ENCODE measurements around the gene CRIM1. TPM values are rescaled to one million over a fixed set of nuclear protein-coding genes. Genes with fewer than 3 reads are reported as not detected.

CRIM1 gene
- total RNA-seq, 4 donors from 2014 or later: 140 to 429 (median 201) TPM

- TF ChIP-seq CTCF (IDR thresholded peaks at IDR 0.05) (no peak), POLR2AphosphoS5 (IDR thresholded peaks at IDR 0.05) (peak; percentile 21 to 77)
- WGBS: 41% methylated on average over 3 of the region's 3 CpGs
- H3K4me3 ChIP-seq: no peak overlapping the region
- H3K36me3 ChIP-seq: peaks cover 12 to 25% (median 17%) of the 10 kb centered on the region in 4 donors
- H3K27me3 ChIP-seq: no peaks in the 10 kb centered on the region
- DNase-seq (ENCODE audit: extremely low spot score): no peak
- intact Hi-C loops (cut with DNase I): no loop called here
- H3K9me3 ChIP-seq: no peaks in the 10 kb centered on the region
- H3K4me1 ChIP-seq: peaks cover 39 to 79% (median 75%) of the 10 kb centered on the region in 4 donors
- peak overlapping the region; percentile 80 to 83 (median 80) for H3K27ac ChIP-seq (replicated peaks in 1 of 4)
Observed at GRCh38 chr2:36438449-36438977, 82.9 kb downstream of the CRIM1 start.

DNA sequence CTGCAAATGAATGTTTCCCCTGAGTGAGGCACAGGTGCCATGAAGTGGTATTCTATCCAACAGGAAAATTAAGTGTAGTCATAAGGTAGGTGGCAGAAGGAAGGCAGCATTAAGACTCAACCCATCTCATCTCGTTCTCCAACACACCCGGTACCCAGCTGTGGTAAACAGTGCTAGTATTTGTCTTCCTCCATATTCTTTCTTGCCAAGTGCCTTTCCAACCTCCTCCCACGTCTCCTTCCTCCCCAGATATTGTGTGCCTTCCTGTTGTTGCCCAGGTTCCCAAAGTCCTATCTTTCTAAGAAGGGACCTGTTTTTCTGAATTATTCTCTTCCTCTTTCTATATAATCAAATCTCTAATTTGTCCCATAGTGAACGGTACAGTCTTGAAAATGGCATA is 83.5 kb downstream of the CRIM1 start:
- Histone ChIP-seq H3K27me3 (no peaks in the 10 kb centered on the region), H3K4me3 (no peak overlapping the region), H3K9me3 (no peaks in the 10 kb centered on the region), H3K27ac (replicated peaks in 1 of 4) (peak overlapping the region; percentile 80 to 83 (median 80)), H3K36me3 (peaks cover 12 to 31% (median 21%) of the 10 kb centered on the region in 4 donors), H3K4me1 (peaks cover 33 to 79% (median 75%) of the 10 kb centered on the region in 4 donors)
- 83% methylated on average over 4 of the region's 4 CpGs for WGBS
- intact Hi-C loops (cut with DNase I): no loop called here
- DNase-seq (ENCODE audit: extremely low spot score): no peak
- no peak for TF ChIP-seq POLR2AphosphoS5 (IDR thresholded peaks at IDR 0.05)
- TF ChIP-seq EP300 (IDR thresholded peaks at IDR 0.05): no peak
- TF ChIP-seq POLR2A (IDR thresholded peaks at IDR 0.05; ENCODE audit: low read depth): no peak
- TF ChIP-seq CTCF (IDR thresholded peaks at IDR 0.05): no peak

GRCh38 chr2:36441065-36441625 is 85.6 kb downstream of the CRIM1 start:
- peaks cover 25 to 72% (median 68%) of the 10 kb centered on the region in 4 donors for H3K4me1 ChIP-seq
- TF ChIP-seq CTCF (IDR thresholded peaks at IDR 0.05) (no peak), POLR2A (IDR thresholded peaks at IDR 0.05; ENCODE audit: low read depth) (no peak), EP300 (IDR thresholded peaks at IDR 0.05) (peak; percentile 49), POLR2AphosphoS5 (IDR thresholded peaks at IDR 0.05) (peak in 1 of 2 donors; percentile 7)
- H3K9me3 ChIP-seq: no peaks in the 10 kb centered on the region
- peaks cover 12 to 47% (median 27%) of the 10 kb centered on the region in 4 donors for H3K36me3 ChIP-seq
- 63% methylated on average over 5 of the region's 13 CpGs for WGBS
- peak overlapping the region; percentile 80 to 83 (median 80) for H3K27ac ChIP-seq (replicated peaks in 1 of 4)
- H3K27me3 ChIP-seq: no peaks in the 10 kb centered on the region
- peak overlapping the region in 3 of 4 donors; percentile 3 to 22 (median 13) for H3K4me3 ChIP-seq
- intact Hi-C loops (cut with DNase I): no loop called here
- DNase-seq (ENCODE audit: extremely low spot score): no peak

DNA sequence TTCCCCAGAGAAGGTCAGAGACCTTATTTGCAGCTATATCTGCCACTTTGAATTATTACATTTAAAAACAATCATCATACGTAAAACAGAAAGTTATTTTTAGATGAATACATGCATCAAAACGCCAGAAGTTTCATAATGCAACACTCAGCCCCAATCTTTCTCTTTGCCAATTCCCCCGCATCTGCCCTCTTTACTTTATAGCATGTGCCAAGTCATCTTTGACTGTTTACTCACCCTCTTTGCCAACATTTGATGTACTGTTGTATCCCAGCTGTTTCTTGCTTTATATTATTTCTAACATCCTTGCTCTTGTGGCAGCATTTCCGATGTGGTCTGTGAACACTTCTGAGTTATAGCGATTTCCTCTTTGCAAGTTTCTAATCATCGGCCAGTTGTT is 86.2 kb downstream of the CRIM1 start:
- H3K27me3 ChIP-seq: no peaks in the 10 kb centered on the region
- H3K4me3 ChIP-seq: peak overlapping the region in 2 of 4 donors; percentile 3 to 13
- intact Hi-C loops (cut with DNase I): no loop called here
- WGBS: 25% methylated on average over 6 of the region's 6 CpGs
- peak overlapping the region; percentile 80 to 83 (median 80) for H3K27ac ChIP-seq (replicated peaks in 1 of 4)
- peaks cover 12 to 50% (median 28%) of the 10 kb centered on the region in 4 donors for H3K36me3 ChIP-seq
- peak in 1 of 2 donors; percentile 49 for TF ChIP-seq POLR2AphosphoS5 (IDR thresholded peaks at IDR 0.05)
- TF ChIP-seq CTCF (IDR thresholded peaks at IDR 0.05): no peak
- TF ChIP-seq POLR2A (IDR thresholded peaks at IDR 0.05; ENCODE audit: low read depth): no peak
- no peak for TF ChIP-seq EP300 (IDR thresholded peaks at IDR 0.05)
- H3K4me1 ChIP-seq: peaks cover 25 to 76% (median 69%) of the 10 kb centered on the region in 4 donors
- H3K9me3 ChIP-seq: no peaks in the 10 kb centered on the region
- DNase-seq (ENCODE audit: extremely low spot score): no peak
